ENCODE results near the gene VPS37C.

VPS37C gene

GRCh38 chr11:61145228-61146005 is 15.8 kb downstream of the VPS37C start:
- WGBS (ENCODE audit: insufficient coverage, insufficient read length): no CpG with 5 or more reads among the region's 17 CpGs
- DNase-seq (ENCODE audit: low read depth, low spot score): no peak

DNA sequence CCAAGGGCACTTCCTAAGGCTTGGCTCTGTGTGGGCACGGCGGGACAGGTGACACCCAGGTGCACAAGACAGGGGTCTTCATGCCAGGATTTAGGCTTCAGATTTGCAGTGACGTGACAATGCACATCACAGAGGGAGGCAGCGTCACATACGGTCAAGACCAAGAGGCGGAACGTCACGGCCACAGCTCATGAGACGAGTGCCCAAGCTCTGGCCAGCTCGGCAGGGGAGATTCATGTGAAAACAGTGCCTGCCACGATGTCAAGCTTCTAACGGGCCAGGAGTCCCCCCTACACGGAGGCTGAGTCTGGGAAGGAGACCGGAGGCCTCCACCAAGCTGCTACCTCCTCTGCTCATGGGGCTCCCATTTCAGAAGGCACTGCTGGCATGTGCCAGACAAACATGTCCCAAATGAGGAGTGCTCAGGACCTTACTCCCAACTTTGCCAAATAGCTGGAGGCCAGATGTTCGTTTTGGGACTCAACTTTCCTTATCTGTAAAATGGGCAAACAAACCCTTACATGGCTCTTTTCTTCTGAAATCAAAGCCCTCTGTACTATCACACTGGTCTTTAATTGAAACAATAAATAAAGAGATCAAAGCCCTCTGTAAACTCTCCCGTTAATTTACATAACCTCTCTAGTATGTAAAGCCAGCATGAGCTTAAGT is 16.6 kb downstream of the VPS37C start:
- no peaks in the 10 kb centered on the region; the same call in 1 of the 2 replicates for H3K4me1 ChIP-seq (ENCODE audit: control insufficient read depth, insufficient read depth, low read length)
- no peak for DNase-seq (ENCODE audit: low read depth, low spot score)
- H3K4me3 ChIP-seq (ENCODE audit: low read length): no peak overlapping the region
- no peaks in the 10 kb centered on the region for H3K9me3 ChIP-seq (ENCODE audit: control insufficient read depth, insufficient read depth, low read length)
- no peak overlapping the region for H3K27ac ChIP-seq (ENCODE audit: low read length)
- WGBS (ENCODE audit: insufficient coverage, insufficient read length): no CpG with 5 or more reads among the region's 16 CpGs
- no peaks in the 10 kb centered on the region for H3K36me3 ChIP-seq (ENCODE audit: control insufficient read depth, insufficient read depth, low read length)
- no peaks in the 10 kb centered on the region for H3K27me3 ChIP-seq (ENCODE audit: control insufficient read depth, insufficient read depth, low read length)

More at GRCh38 chr11:61145228-61146005, 15.8 kb downstream of the VPS37C start:
- Histone ChIP-seq H3K27me3 (ENCODE audit: control insufficient read depth, insufficient read depth, low read length) (no peaks in the 10 kb centered on the region), H3K36me3 (ENCODE audit: control insufficient read depth, insufficient read depth, low read length) (no peaks in the 10 kb centered on the region), H3K4me3 (ENCODE audit: low read length) (no peak overlapping the region), H3K27ac (ENCODE audit: low read length) (no peak overlapping the region), H3K9me3 (ENCODE audit: control insufficient read depth, insufficient read depth, low read length) (no peaks in the 10 kb centered on the region), H3K4me1 (ENCODE audit: control insufficient read depth, insufficient read depth, low read length) (peaks cover 5% of the 10 kb centered on the region; the same call in 1 of the 2 replicates)

- Histone ChIP-seq H3K27ac (ENCODE audit: low read length) (no peak overlapping the region), H3K9me3 (ENCODE audit: control insufficient read depth, insufficient read depth, low read length) (no peaks in the 10 kb centered on the region), H3K36me3 (ENCODE audit: control insufficient read depth, insufficient read depth, low read length) (no peaks in the 10 kb centered on the region), H3K27me3 (ENCODE audit: control insufficient read depth, insufficient read depth, low read length) (no peaks in the 10 kb centered on the region), H3K4me1 (ENCODE audit: control insufficient read depth, insufficient read depth, low read length) (no peaks in the 10 kb centered on the region; the same call in 1 of the 2 replicates), H3K4me3 (ENCODE audit: low read length) (no peak overlapping the region)
- DNase-seq (ENCODE audit: low read depth, low spot score): no peak
- no CpG with 5 or more reads among the region's 1 CpG for WGBS (ENCODE audit: insufficient coverage, insufficient read length)
These were observed 18.8 kb downstream of the VPS37C start for GRCh38 chr11:61142424-61142823.

- Histone ChIP-seq H3K27me3 (ENCODE audit: control insufficient read depth, insufficient read depth, low read length) (no peaks in the 10 kb centered on the region), H3K9me3 (ENCODE audit: control insufficient read depth, insufficient read depth, low read length) (no peaks in the 10 kb centered on the region), H3K4me1 (ENCODE audit: control insufficient read depth, insufficient read depth, low read length) (no peaks in the 10 kb centered on the region), H3K36me3 (ENCODE audit: control insufficient read depth, insufficient read depth, low read length) (no peaks in the 10 kb centered on the region), H3K27ac (ENCODE audit: low read length) (no peak overlapping the region), H3K4me3 (ENCODE audit: low read length) (no peak overlapping the region)
- DNase-seq (ENCODE audit: low read depth, low spot score): no peak
- no CpG with 5 or more reads among the region's 10 CpGs for WGBS (ENCODE audit: insufficient coverage, insufficient read length)
These were observed 19.6 kb downstream of the VPS37C start for GRCh38 chr11:61141601-61142028.

GRCh38 chr11:61140416-61140815 is 20.8 kb downstream of the VPS37C start:
- WGBS (ENCODE audit: insufficient coverage, insufficient read length): no CpG with 5 or more reads among the region's 4 CpGs
- no peak overlapping the region for H3K4me3 ChIP-seq (ENCODE audit: low read length)
- no peaks in the 10 kb centered on the region for H3K9me3 ChIP-seq (ENCODE audit: control insufficient read depth, insufficient read depth, low read length)
- no peaks in the 10 kb centered on the region for H3K27me3 ChIP-seq (ENCODE audit: control insufficient read depth, insufficient read depth, low read length)
- H3K4me1 ChIP-seq (ENCODE audit: control insufficient read depth, insufficient read depth, low read length): no peaks in the 10 kb centered on the region
- no peak for DNase-seq (ENCODE audit: low read depth, low spot score)
- H3K27ac ChIP-seq (ENCODE audit: low read length): no peak overlapping the region
- no peaks in the 10 kb centered on the region for H3K36me3 ChIP-seq (ENCODE audit: control insufficient read depth, insufficient read depth, low read length)

- H3K9me3 ChIP-seq (ENCODE audit: control insufficient read depth, insufficient read depth, low read length): no peaks in the 10 kb centered on the region
- peaks cover 3% of the 10 kb centered on the region; the same call in 1 of the 2 replicates for H3K4me1 ChIP-seq (ENCODE audit: control insufficient read depth, insufficient read depth, low read length)
- DNase-seq (ENCODE audit: low read depth, low spot score): no peak
- no peak overlapping the region for H3K4me3 ChIP-seq (ENCODE audit: low read length)
- no CpG with 5 or more reads among the region's 6 CpGs for WGBS (ENCODE audit: insufficient coverage, insufficient read length)
- H3K27me3 ChIP-seq (ENCODE audit: control insufficient read depth, insufficient read depth, low read length): no peaks in the 10 kb centered on the region
- no peak overlapping the region for H3K27ac ChIP-seq (ENCODE audit: low read length)
- H3K36me3 ChIP-seq (ENCODE audit: control insufficient read depth, insufficient read depth, low read length): no peaks in the 10 kb centered on the region
These were observed 21.8 kb downstream of the VPS37C start for GRCh38 chr11:61139387-61139786.

GRCh38 chr11:61138935-61139334 is 22.3 kb downstream of the VPS37C start:
- no peaks in the 10 kb centered on the region for H3K27me3 ChIP-seq (ENCODE audit: control insufficient read depth, insufficient read depth, low read length)
- no peak for DNase-seq (ENCODE audit: low read depth, low spot score)
- no peak overlapping the region for H3K27ac ChIP-seq (ENCODE audit: low read length)
- peaks cover 5% of the 10 kb centered on the region; the same call in 1 of the 2 replicates for H3K4me1 ChIP-seq (ENCODE audit: control insufficient read depth, insufficient read depth, low read length)
- no CpG with 5 or more reads among the region's 7 CpGs for WGBS (ENCODE audit: insufficient coverage, insufficient read length)
- no peaks in the 10 kb centered on the region for H3K9me3 ChIP-seq (ENCODE audit: control insufficient read depth, insufficient read depth, low read length)
- no peaks in the 10 kb centered on the region for H3K36me3 ChIP-seq (ENCODE audit: control insufficient read depth, insufficient read depth, low read length)
- H3K4me3 ChIP-seq (ENCODE audit: low read length): no peak overlapping the region

DNA sequence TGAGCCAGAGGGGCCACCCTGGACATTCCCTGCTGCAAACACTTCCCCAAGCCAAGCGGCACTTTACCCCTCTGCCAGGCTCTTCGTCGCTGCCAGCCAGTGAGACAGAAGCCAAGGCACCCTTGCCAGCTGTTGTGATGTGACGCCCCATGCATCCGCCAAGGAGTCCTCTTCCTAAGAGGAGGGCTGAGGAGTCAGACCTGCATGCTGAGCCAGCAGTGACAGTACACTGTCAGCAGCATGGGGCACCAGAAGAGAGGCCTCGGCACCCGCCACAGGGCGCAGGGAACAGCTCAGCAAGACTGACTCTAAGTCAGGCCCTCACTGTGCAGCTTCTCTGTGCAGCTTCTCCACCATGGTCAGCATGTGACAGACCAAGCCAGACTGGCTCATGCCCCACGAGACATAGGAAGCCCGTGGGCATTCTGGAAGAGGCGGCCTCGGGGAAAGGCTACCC is 26.4 kb downstream of the VPS37C start:
- Histone ChIP-seq H3K36me3 (ENCODE audit: control insufficient read depth, insufficient read depth, low read length) (no peaks in the 10 kb centered on the region; the same call in 1 of the 2 replicates), H3K9me3 (ENCODE audit: control insufficient read depth, insufficient read depth, low read length) (no peaks in the 10 kb centered on the region), H3K4me1 (ENCODE audit: control insufficient read depth, insufficient read depth, low read length) (peaks cover 5% of the 10 kb centered on the region; the same call in 1 of the 2 replicates), H3K27ac (ENCODE audit: low read length) (no peak overlapping the region), H3K4me3 (ENCODE audit: low read length) (no peak overlapping the region), H3K27me3 (ENCODE audit: control insufficient read depth, insufficient read depth, low read length) (no peaks in the 10 kb centered on the region)
- no peak for DNase-seq (ENCODE audit: low read depth, low spot score)
- no CpG with 5 or more reads among the region's 12 CpGs for WGBS (ENCODE audit: insufficient coverage, insufficient read length)

DNA sequence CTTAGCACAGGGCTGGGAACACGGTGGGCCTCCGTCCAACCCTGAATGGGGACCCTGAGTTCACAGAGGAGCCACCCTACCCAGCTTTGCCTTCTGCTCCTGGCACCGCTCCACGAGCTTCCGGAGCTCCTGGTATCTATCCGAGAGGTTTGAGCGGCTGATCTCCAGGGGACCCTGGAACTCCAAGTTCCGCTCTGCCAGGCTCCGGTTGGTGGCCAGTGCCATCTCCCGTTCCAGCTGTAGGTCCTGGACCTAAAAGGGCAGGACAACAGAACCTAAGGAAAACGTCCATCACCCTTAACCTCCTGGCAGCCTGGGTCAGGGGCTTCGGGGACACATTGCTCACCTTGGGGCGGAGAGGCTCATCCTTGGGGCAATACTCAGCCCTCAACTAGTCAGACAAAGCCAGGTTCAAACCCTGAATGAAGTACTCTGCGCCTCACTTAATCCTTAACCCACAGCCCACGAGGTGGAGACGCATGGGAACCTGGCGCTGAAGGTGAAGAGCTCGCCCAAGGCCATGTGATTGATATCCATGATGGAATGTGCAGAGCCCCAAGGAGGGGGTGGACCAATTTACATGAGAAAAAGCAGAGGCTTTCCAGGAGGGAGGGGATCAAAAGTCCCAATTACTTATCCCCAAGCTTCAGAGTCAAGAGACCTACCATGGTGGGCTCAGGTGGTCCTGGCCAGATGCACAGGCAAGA is 27.1 kb downstream of the VPS37C start:
- WGBS (ENCODE audit: insufficient coverage, insufficient read length): no CpG with 5 or more reads among the region's 18 CpGs
- no peak overlapping the region for H3K4me3 ChIP-seq (ENCODE audit: low read length)
- no peaks in the 10 kb centered on the region for H3K9me3 ChIP-seq (ENCODE audit: control insufficient read depth, insufficient read depth, low read length)
- H3K27me3 ChIP-seq (ENCODE audit: control insufficient read depth, insufficient read depth, low read length): no peaks in the 10 kb centered on the region
- H3K36me3 ChIP-seq (ENCODE audit: control insufficient read depth, insufficient read depth, low read length): no peaks in the 10 kb centered on the region; the same call in 1 of the 2 replicates
- DNase-seq (ENCODE audit: low read depth, low spot score): no peak
- H3K4me1 ChIP-seq (ENCODE audit: control insufficient read depth, insufficient read depth, low read length): peaks cover 7% of the 10 kb centered on the region; the same call in 1 of the 2 replicates
- no peak overlapping the region for H3K27ac ChIP-seq (ENCODE audit: low read length)

GRCh38 chr11:61133145-61133544 is 28.1 kb downstream of the VPS37C start:
- Histone ChIP-seq H3K36me3 (ENCODE audit: control insufficient read depth, insufficient read depth, low read length) (no peaks in the 10 kb centered on the region; the same call in 1 of the 2 replicates), H3K9me3 (ENCODE audit: control insufficient read depth, insufficient read depth, low read length) (no peaks in the 10 kb centered on the region), H3K4me3 (ENCODE audit: low read length) (no peak overlapping the region), H3K27me3 (ENCODE audit: control insufficient read depth, insufficient read depth, low read length) (no peaks in the 10 kb centered on the region), H3K4me1 (ENCODE audit: control insufficient read depth, insufficient read depth, low read length) (peaks cover 7% of the 10 kb centered on the region; the same call in 1 of the 2 replicates), H3K27ac (ENCODE audit: low read length) (no peak overlapping the region)
- no peak for DNase-seq (ENCODE audit: low read depth, low spot score)
- no CpG with 5 or more reads among the region's 7 CpGs for WGBS (ENCODE audit: insufficient coverage, insufficient read length)

Measured in iPS DF 6.9 (cell line).